GM12892 (cell line): Measurements from ENCODE around the gene STAG1.

Source experiments
- POLR2A ChIP-seq: IDR thresholded peaks from 2 replicates; pipeline ENCODE4 v1.6.1; 2011; ENCODE audit warnings: low read depth, low read length, control low read depth
- POLR2AphosphoS5 ChIP-seq: IDR thresholded peaks from 2 replicates; pipeline ENCODE4 v1.6.1; 2011; ENCODE audit warnings: low read depth, low read length, control low read depth
- TAF1 ChIP-seq: IDR thresholded peaks from 2 replicates; pipeline ENCODE4 v1.6.1; 2011; ENCODE audit warnings: low read depth, mild to moderate bottlenecking, control low read depth, low read length, borderline replicate concordance

DNA sequence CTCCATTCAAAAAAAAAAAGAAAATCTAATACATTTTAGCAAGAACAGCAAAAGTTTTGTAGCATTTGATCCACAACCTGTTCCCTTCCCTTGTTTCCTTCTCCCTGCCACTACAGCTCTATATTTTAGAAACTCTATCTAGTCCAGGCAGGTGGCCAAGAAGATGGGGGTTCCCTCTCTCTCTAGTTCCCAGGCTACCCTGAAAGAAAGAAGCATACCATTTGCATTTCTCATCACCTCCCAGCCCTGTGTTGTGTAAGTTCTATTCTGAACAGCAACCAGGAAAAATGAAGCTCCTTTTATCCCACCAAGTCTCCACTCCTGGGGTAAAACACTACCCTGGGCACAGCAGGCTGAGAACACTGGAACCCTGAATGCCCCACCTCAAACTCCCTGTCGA, 402.0 kb downstream of the STAG1 start:
- TF ChIP-seq TAF1 = no peak
- TF ChIP-seq POLR2AphosphoS5 = no peak
- TF ChIP-seq POLR2A = no peak
